Liver (tissue), 9 donors: ENCODE measurements around the gene RPL35A. TPM values are rescaled to one million over a fixed set of nuclear protein-coding genes. Genes with fewer than 3 reads are reported as not detected.

Source experiments
- DNase-seq: peaks from one replicate; pipeline ENCODE4 v3.0.0-alpha.2; 2017; ENCODE audit warnings: low spot score
- H3K27ac ChIP-seq, 2 donors: one replicate each; pipeline ENCODE4 v1.7.0; 2013; ENCODE audit warnings: inconsistent platforms in 2 of 2, low read length in 2 of 2, control low read depth in 1 of 2, low read depth in 1 of 2, mild to moderate bottlenecking in 1 of 2
- H3K27me3 ChIP-seq, 4 donors: one replicate each; pipeline versions ENCODE4 v1.6.1 to v1.7.0; 2013; ENCODE audit warnings: low read length in 3 of 4, inconsistent platforms in 1 of 4, mild to moderate bottlenecking in 1 of 4, moderate library complexity in 1 of 4; ENCODE audit not compliant: control insufficient read depth in 4 of 4, insufficient read depth in 4 of 4
- H3K36me3 ChIP-seq, 4 donors: one replicate each; pipeline versions ENCODE4 v1.6.1 to v1.7.0; 2013; ENCODE audit warnings: low read length in 3 of 4, mild to moderate bottlenecking in 3 of 4, low read depth in 1 of 4, moderate library complexity in 1 of 4; ENCODE audit not compliant: control insufficient read depth in 4 of 4, insufficient read depth in 3 of 4
- H3K4me1 ChIP-seq, 4 donors: one replicate each; pipeline versions ENCODE4 v1.6.1 to v1.7.0; 2013; ENCODE audit warnings: low read length in 3 of 4, mild to moderate bottlenecking in 3 of 4, moderate library complexity in 1 of 4; ENCODE audit not compliant: control insufficient read depth in 4 of 4, insufficient read depth in 4 of 4
- H3K4me3 ChIP-seq, 3 donors: one replicate each; pipeline versions ENCODE4 v1.6.1 to v1.7.0; 2013; ENCODE audit warnings: low read length in 3 of 3, control low read depth in 1 of 3, low read depth in 1 of 3, mild to moderate bottlenecking in 1 of 3
- H3K9ac ChIP-seq, 2 donors: one replicate each; pipeline ENCODE4 v1.7.0; 2013; ENCODE audit warnings: low read length in 2 of 2, mild to moderate bottlenecking in 2 of 2, moderate library complexity in 2 of 2, control low read depth in 1 of 2, low read depth in 1 of 2
- H3K9me3 ChIP-seq, 4 donors: one replicate each; pipeline versions ENCODE4 v1.6.1 to v1.7.0; 2013; ENCODE audit warnings: low read length in 3 of 4; ENCODE audit not compliant: control insufficient read depth in 4 of 4
- EGR1 ChIP-seq, 2 donors: IDR thresholded peaks; 2 replicates each; pipeline ENCODE4 v1.6.1; 2016 to 2018; ENCODE audit warnings: antibody characterized with exemption in 2 of 2, low read depth in 2 of 2
- FOXA1 ChIP-seq: IDR thresholded peaks from 2 replicates; pipeline ENCODE4 v1.6.1; 2016; ENCODE audit warnings: antibody characterized with exemption
- FOXA2 ChIP-seq: IDR thresholded peaks from 2 replicates; pipeline ENCODE4 v1.6.1; 2016; ENCODE audit warnings: antibody characterized with exemption
- GABPA ChIP-seq, 2 donors: IDR thresholded peaks in 1 of 2; conservative IDR thresholded peaks in 1 of 2; 2 replicates each; pipeline ENCODE4 v1.6.1; 2016; ENCODE audit warnings: antibody characterized with exemption in 2 of 2, mild to moderate bottlenecking in 1 of 2, moderate library complexity in 1 of 2
- HNF4A ChIP-seq, 2 donors: conservative IDR thresholded peaks; 2 replicates each; pipeline ENCODE4 v1.6.1; 2016; ENCODE audit warnings: antibody characterized with exemption in 2 of 2, mild to moderate bottlenecking in 2 of 2
- HNF4G ChIP-seq: IDR thresholded peaks from 2 replicates; pipeline ENCODE4 v1.6.1; 2016; ENCODE audit warnings: antibody characterized with exemption
- JUND ChIP-seq, 2 donors: IDR thresholded peaks; 2 replicates each; pipeline ENCODE4 v1.6.1; 2016; ENCODE audit warnings: antibody characterized with exemption in 2 of 2
- NR2F2 ChIP-seq: IDR thresholded peaks from 2 replicates; pipeline ENCODE4 v1.6.1; 2016; ENCODE audit warnings: antibody characterized with exemption
- RAD21 ChIP-seq, 2 donors: IDR thresholded peaks; 2 replicates each; pipeline ENCODE4 v1.6.1; 2016; ENCODE audit warnings: antibody characterized with exemption in 2 of 2, mild to moderate bottlenecking in 2 of 2
- RXRA ChIP-seq, 2 donors: IDR thresholded peaks; 2 replicates each; pipeline ENCODE4 v1.6.1; 2017 to 2018; ENCODE audit warnings: antibody characterized with exemption in 2 of 2, mild to moderate bottlenecking in 1 of 2
- SP1 ChIP-seq: IDR thresholded peaks from 2 replicates; pipeline ENCODE4 v1.6.1; 2018; ENCODE audit warnings: antibody characterized with exemption, mild to moderate bottlenecking
- TAF1 ChIP-seq: conservative IDR thresholded peaks from 2 replicates; pipeline ENCODE4 v1.6.1; 2016; ENCODE audit warnings: antibody characterized with exemption, mild to moderate bottlenecking
- YY1 ChIP-seq: IDR thresholded peaks from 2 replicates; pipeline ENCODE4 v1.6.1; 2016; ENCODE audit warnings: antibody characterized with exemption, mild to moderate bottlenecking
- WGBS: extraction: QIAGEN DNeasy Blood & Tissue Kit; methylation state at CpG from one replicate; pipeline ENCODE4 v1.1.7; 2013; 5-methylcytosine and 5-hydroxymethylcytosine counted together
- polyA plus RNA-seq, 2 donors: library from polyadenylated mRNA; stranded (reverse) in 1 of 2; unstranded in 1 of 2; fragments of 200-250 nt in 1 of 2; fragments of >200 nt in 1 of 2; fragmentation: Nextera tagmentation in 1 of 2; extraction: Ambion mirVana in 1 of 2; gene quantifications; one replicate each; pipeline versions ENCODE4 v1.2.1 to v1.2.3, GENCODE V29; 2013 to 2015
- total RNA-seq, 2 donors: library from RNA; depleted of rRNA; stranded (reverse); fragments of >200 nt; gene quantifications; one replicate each; pipeline ENCODE4 v1.2.3, GENCODE V29; 2014
- TF ChIP-seq, protein P1 (sequence below): IDR thresholded peaks from 2 replicates; pipeline ENCODE4 v1.6.1; 2016; ENCODE audit warnings: antibody characterized with exemption
- TF ChIP-seq, protein P2 (sequence below): IDR thresholded peaks from 2 replicates; pipeline ENCODE4 v1.6.1; 2016; ENCODE audit warnings: antibody characterized with exemption
- TF ChIP-seq, protein P3 (sequence below): IDR thresholded peaks from 2 replicates; pipeline ENCODE4 v1.6.1; 2016; ENCODE audit warnings: antibody characterized with exemption
- TF ChIP-seq, protein P4 (sequence below): fragments of 150-350 bp; IDR thresholded peaks from 2 replicates; pipeline ENCODE4 v1.5.1; 2017; ENCODE audit warnings: improper control_type of control experiment, low read depth, low read length; ENCODE audit not compliant: missing input control
- TF ChIP-seq, protein P5 (sequence below): IDR thresholded peaks from 2 replicates; pipeline ENCODE4 v1.6.1; 2016; ENCODE audit warnings: antibody characterized with exemption, mild to moderate bottlenecking
- donor health status: healthy.
- donor health status: healthy.
- donor health status: healthy.
- donor health status: healthy.
- donor health status: healthy.

The RPL35A gene
- total and polyA plus RNA-seq, 4 donors, result 121 to 361 (median 270) TPM

DNA sequence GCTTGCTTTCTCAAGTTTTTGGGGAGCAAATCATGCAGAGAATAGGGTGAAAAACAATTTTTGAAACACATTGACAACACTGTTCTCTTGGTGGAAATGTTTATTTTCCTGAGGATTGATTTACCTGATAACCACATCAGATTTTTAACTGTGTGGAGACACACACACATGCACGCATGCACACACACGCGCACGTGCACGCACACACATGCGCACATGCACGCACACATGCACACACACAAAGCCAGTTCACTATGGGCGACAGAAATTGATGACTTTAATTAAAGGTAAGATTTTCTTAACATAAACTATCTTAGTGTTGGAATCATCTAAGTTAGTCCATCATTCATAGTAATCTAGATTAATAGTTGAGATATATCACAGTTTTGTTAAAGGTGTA is 25.3 kb downstream of the RPL35A start:
- no peak for TF ChIP-seq SP1
- TF ChIP-seq YY1, result no peak
- TF ChIP-seq JUND (IDR thresholded peaks at IDR 0.05), result no peak
- no peak for TF ChIP-seq FOXA2
- TF ChIP-seq, protein P1, sequence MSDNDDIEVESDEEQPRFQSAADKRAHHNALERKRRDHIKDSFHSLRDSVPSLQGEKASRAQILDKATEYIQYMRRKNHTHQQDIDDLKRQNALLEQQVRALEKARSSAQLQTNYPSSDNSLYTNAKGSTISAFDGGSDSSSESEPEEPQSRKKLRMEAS, result no peak
- no peak for TF ChIP-seq HNF4G
- no peaks in the 10 kb centered on the region for H3K9me3 ChIP-seq
- WGBS, result 98% methylated on average over 8 of the region's 8 CpGs

DNA sequence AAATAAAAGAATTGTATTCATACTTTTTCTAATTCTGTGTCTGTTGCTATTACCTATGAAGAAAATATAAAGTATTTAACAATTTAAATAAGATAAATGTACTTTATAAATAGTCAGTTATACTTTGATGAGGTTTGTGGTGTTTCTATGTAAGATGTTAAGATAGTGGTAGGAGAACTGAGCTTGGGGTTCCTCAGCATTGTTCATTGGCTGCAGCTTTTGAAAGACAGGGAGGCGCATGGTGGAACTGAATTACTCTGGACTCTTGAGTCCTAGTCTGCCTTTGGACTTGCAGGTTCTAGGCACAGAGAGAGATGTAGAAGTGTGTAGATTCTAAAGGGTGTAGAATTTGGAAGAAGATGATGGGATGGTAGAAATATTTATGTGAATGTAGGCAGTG is 33.1 kb downstream of the RPL35A start:
- Histone ChIP-seq H3K4me3 (no peak overlapping the region), H3K9ac (no peak overlapping the region), H3K27me3 (no peaks in the 10 kb centered on the region), H3K9me3 (no peaks in the 10 kb centered on the region), H3K36me3 (peaks cover 0 to 7% (median 5%) of the 10 kb centered on the region in 4 donors), H3K27ac (no peak overlapping the region), H3K4me1 (no peaks in the 10 kb centered on the region)
- WGBS, result 97% methylated on average over 1 of the region's 1 CpG
- no peak for DNase-seq
- TF ChIP-seq, protein P2, sequence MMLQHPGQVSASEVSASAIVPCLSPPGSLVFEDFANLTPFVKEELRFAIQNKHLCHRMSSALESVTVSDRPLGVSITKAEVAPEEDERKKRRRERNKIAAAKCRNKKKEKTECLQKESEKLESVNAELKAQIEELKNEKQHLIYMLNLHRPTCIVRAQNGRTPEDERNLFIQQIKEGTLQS, result no peak
- TF ChIP-seq FOXA1 (no peak), GABPA (IDR thresholded peaks at IDR 0.05 in 1 of 2, conservative IDR thresholded peaks at IDR 0.05 in 1 of 2) (no peak)
- TF ChIP-seq, protein P1, result no peak

More for the DNA sequence above, 25.3 kb downstream of the RPL35A start:
- Histone ChIP-seq H3K36me3 (peaks cover 0 to 2% (median under 1%) of the 10 kb centered on the region in 4 donors), H3K27me3 (no peaks in the 10 kb centered on the region), H3K4me3 (no peak overlapping the region), H3K4me1 (no peaks in the 10 kb centered on the region), H3K9ac (no peak overlapping the region), H3K27ac (no peak overlapping the region)
- DNase-seq, result no peak

DNA sequence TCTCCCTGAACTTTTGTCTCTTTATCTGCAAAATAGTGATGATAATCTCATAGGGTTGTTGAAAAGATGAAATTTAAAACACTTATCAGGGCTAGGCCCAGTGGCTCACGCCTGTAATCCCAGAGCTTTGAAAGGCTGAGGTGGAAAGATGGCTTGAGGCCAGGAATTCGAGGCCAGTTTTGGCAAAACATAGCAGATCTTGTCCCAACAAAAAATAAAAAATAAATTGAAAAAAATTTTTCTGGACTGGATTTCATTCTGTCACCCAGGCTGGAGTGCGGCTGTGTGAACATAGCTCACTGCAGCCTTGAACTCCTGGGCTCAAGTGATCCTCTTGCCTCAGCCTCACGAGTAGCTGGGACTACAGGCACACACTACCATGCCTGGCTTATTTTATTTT is 39.7 kb downstream of the RPL35A start:
- no peaks in the 10 kb centered on the region for H3K27me3 ChIP-seq
- no peaks in the 10 kb centered on the region for H3K9me3 ChIP-seq
- TF ChIP-seq FOXA1 (no peak), TAF1 (no peak), JUND (IDR thresholded peaks at IDR 0.05) (no peak), YY1 (no peak), NR2F2 (no peak), HNF4A (conservative IDR thresholded peaks at IDR 0.05) (no peak), EGR1 (IDR thresholded peaks at IDR 0.05; ENCODE audit: low read depth in 2 of 2) (no peak), FOXA2 (no peak), RAD21 (IDR thresholded peaks at IDR 0.05) (no peak), RXRA (IDR thresholded peaks at IDR 0.05) (no peak)
- TF ChIP-seq, protein P3, sequence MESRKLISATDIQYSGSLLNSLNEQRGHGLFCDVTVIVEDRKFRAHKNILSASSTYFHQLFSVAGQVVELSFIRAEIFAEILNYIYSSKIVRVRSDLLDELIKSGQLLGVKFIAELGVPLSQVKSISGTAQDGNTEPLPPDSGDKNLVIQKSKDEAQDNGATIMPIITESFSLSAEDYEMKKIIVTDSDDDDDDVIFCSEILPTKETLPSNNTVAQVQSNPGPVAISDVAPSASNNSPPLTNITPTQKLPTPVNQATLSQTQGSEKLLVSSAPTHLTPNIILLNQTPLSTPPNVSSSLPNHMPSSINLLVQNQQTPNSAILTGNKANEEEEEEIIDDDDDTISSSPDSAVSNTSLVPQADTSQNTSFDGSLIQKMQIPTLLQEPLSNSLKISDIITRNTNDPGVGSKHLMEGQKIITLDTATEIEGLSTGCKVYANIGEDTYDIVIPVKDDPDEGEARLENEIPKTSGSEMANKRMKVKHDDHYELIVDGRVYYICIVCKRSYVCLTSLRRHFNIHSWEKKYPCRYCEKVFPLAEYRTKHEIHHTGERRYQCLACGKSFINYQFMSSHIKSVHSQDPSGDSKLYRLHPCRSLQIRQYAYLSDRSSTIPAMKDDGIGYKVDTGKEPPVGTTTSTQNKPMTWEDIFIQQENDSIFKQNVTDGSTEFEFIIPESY, result no peak
- TF ChIP-seq, protein P1, result no peak
- TF ChIP-seq, protein P4, sequence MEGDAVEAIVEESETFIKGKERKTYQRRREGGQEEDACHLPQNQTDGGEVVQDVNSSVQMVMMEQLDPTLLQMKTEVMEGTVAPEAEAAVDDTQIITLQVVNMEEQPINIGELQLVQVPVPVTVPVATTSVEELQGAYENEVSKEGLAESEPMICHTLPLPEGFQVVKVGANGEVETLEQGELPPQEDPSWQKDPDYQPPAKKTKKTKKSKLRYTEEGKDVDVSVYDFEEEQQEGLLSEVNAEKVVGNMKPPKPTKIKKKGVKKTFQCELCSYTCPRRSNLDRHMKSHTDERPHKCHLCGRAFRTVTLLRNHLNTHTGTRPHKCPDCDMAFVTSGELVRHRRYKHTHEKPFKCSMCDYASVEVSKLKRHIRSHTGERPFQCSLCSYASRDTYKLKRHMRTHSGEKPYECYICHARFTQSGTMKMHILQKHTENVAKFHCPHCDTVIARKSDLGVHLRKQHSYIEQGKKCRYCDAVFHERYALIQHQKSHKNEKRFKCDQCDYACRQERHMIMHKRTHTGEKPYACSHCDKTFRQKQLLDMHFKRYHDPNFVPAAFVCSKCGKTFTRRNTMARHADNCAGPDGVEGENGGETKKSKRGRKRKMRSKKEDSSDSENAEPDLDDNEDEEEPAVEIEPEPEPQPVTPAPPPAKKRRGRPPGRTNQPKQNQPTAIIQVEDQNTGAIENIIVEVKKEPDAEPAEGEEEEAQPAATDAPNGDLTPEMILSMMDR, result no peak
- TF ChIP-seq, protein P2, result no peak
- TF ChIP-seq, protein P5, sequence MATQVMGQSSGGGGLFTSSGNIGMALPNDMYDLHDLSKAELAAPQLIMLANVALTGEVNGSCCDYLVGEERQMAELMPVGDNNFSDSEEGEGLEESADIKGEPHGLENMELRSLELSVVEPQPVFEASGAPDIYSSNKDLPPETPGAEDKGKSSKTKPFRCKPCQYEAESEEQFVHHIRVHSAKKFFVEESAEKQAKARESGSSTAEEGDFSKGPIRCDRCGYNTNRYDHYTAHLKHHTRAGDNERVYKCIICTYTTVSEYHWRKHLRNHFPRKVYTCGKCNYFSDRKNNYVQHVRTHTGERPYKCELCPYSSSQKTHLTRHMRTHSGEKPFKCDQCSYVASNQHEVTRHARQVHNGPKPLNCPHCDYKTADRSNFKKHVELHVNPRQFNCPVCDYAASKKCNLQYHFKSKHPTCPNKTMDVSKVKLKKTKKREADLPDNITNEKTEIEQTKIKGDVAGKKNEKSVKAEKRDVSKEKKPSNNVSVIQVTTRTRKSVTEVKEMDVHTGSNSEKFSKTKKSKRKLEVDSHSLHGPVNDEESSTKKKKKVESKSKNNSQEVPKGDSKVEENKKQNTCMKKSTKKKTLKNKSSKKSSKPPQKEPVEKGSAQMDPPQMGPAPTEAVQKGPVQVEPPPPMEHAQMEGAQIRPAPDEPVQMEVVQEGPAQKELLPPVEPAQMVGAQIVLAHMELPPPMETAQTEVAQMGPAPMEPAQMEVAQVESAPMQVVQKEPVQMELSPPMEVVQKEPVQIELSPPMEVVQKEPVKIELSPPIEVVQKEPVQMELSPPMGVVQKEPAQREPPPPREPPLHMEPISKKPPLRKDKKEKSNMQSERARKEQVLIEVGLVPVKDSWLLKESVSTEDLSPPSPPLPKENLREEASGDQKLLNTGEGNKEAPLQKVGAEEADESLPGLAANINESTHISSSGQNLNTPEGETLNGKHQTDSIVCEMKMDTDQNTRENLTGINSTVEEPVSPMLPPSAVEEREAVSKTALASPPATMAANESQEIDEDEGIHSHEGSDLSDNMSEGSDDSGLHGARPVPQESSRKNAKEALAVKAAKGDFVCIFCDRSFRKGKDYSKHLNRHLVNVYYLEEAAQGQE, result no peak
- H3K4me1 ChIP-seq, result no peaks in the 10 kb centered on the region
- H3K36me3 ChIP-seq, result peaks cover 0 to 10% (median 4%) of the 10 kb centered on the region in 4 donors
- no peak overlapping the region for H3K27ac ChIP-seq
- no peak overlapping the region for H3K9ac ChIP-seq
- 85% methylated on average over 4 of the region's 4 CpGs for WGBS
- DNase-seq, result no peak
- no peak overlapping the region for H3K4me3 ChIP-seq
